ENCODE results near the gene ZBED6.

Gene ZBED6

DNA sequence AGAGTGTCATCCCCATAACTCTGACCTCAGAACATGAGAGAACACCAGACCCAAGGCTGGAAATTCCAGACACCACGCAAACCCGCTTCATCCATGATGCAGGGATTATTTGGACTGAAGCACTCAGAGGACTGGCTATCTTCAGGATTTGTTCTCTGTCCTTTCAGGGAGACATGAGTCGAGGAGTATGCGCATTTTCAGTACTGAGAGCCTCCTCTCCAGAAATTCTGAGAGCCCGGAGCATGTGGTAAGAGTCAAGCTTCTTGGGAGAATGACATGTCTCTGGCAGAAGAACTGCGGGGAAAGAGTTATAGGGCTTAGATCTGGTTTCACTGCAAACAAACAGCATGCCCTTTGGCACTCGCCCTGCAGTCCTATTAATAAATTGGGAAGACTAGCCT is 23.5 kb upstream of the ZBED6 start:
- no peak for DNase-seq (ENCODE audit: low read depth)
- no peak overlapping the region for H3K4me3 ChIP-seq (ENCODE audit: low read length)
- TF ChIP-seq, protein P1, sequence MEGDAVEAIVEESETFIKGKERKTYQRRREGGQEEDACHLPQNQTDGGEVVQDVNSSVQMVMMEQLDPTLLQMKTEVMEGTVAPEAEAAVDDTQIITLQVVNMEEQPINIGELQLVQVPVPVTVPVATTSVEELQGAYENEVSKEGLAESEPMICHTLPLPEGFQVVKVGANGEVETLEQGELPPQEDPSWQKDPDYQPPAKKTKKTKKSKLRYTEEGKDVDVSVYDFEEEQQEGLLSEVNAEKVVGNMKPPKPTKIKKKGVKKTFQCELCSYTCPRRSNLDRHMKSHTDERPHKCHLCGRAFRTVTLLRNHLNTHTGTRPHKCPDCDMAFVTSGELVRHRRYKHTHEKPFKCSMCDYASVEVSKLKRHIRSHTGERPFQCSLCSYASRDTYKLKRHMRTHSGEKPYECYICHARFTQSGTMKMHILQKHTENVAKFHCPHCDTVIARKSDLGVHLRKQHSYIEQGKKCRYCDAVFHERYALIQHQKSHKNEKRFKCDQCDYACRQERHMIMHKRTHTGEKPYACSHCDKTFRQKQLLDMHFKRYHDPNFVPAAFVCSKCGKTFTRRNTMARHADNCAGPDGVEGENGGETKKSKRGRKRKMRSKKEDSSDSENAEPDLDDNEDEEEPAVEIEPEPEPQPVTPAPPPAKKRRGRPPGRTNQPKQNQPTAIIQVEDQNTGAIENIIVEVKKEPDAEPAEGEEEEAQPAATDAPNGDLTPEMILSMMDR (conservative IDR thresholded peaks at IDR 0.05; ENCODE audit: low read depth, low read length): no peak

DNA sequence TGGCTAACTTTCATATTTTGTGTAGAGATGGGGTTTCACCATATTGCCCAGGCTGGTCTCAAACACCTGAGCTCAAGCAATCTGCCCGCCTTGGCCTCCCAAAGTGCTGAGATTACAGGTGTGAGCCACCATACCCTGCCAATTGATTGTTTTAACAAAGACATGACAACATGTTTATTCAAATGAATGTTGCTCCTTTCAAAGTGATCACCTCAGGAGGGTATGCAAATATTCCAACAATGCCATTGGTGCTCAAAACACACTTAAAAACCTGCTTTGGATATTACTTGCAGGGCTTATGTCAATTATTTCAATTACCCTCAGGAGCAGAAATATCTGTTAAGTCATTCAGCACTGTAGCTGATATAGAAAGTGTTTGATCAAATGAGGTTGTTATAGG is 22.6 kb upstream of the ZBED6 start:
- TF ChIP-seq, protein P1 (conservative IDR thresholded peaks at IDR 0.05; ENCODE audit: low read depth, low read length): no peak
- no peak for DNase-seq (ENCODE audit: low read depth)
- no peak overlapping the region for H3K4me3 ChIP-seq (ENCODE audit: low read length)

DNA sequence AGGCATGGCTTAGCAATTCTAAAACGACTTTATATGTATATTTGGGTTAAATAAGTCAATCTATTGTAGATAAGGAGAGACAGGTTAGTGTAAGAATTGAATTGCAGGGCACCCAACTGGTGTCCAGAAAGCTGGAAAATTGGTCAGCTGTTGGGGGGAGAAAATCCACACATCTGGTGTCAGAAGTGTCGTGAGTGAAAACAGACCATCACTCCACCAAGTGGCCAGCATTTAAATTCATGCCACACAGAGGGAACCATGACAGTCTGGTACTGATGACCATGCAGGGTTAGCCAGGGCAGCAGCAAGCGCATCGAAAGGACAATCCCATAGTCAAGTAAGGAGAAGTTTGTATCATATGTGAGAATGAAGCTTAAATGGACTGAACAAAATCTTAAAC is 18.8 kb upstream of the ZBED6 start:
- DNase-seq (ENCODE audit: low read depth): no peak
- H3K4me3 ChIP-seq (ENCODE audit: low read length): no peak overlapping the region
- TF ChIP-seq, protein P1 (conservative IDR thresholded peaks at IDR 0.05; ENCODE audit: low read depth, low read length): no peak

DNA sequence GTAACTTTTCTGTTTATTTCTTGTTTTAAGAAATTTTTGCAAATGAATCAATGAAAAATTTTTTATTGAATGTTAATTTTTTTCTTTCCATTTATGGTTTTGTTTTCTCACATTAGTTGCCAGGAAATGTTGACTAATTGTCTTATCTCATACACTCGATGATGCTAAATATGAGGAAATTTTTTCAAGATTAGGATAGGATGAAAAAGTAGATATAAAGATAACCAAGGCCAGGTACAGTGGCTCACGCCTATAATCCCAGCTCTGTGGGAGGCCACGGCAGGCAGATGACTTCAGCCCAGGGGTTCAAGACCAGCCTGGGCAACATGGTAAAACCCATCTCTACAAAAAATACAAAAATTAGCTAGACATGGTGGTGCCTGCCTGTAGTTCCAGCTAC is 17.8 kb upstream of the ZBED6 start:
- TF ChIP-seq, protein P1 (conservative IDR thresholded peaks at IDR 0.05; ENCODE audit: low read depth, low read length): no peak
- no peak for DNase-seq (ENCODE audit: low read depth)
- H3K4me3 ChIP-seq (ENCODE audit: low read length): no peak overlapping the region

DNA sequence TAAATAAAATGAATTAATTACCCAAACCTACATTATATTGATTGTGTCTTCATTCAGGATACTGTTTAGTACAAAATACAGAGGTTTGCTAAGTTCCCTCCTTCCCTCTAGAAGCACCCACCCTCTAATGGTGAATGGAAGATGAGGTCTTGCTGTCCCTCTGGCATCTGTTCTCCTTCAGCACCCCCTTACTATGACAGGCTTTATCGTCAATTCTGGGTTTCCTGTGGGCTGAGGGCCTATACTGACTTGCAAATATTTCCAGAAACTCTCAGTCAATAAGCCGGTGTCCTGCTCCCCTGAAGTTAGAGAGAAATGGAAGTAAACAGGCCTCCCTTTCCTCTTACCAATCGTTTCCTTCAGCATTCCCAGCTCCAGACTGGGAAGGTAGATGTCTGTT is 17.3 kb upstream of the ZBED6 start:
- TF ChIP-seq, protein P1 (conservative IDR thresholded peaks at IDR 0.05; ENCODE audit: low read depth, low read length): no peak
- no peak for DNase-seq (ENCODE audit: low read depth)
- H3K4me3 ChIP-seq (ENCODE audit: low read length): no peak overlapping the region

DNA sequence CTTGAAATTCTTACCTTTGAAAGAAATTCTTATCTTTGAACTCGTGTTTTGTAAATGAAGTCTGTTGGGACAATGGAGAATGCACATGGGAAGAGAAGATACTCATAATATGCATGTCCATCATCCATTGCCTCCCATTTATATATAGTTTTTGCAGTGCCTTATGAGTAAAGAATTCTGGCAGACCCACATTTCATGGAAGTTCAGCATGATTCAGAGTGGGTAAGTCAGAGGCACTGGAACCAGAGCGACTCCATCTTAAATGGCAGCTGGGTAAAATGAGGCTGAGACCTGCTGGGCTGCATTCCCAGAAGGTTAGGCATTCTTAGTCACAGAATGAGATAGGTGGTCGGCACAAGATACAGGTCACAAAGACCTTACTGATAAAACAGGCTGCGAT is 16.6 kb upstream of the ZBED6 start:
- no peak overlapping the region for H3K4me3 ChIP-seq (ENCODE audit: low read length)
- no peak for DNase-seq (ENCODE audit: low read depth)
- TF ChIP-seq, protein P1 (conservative IDR thresholded peaks at IDR 0.05; ENCODE audit: low read depth, low read length): no peak

DNA sequence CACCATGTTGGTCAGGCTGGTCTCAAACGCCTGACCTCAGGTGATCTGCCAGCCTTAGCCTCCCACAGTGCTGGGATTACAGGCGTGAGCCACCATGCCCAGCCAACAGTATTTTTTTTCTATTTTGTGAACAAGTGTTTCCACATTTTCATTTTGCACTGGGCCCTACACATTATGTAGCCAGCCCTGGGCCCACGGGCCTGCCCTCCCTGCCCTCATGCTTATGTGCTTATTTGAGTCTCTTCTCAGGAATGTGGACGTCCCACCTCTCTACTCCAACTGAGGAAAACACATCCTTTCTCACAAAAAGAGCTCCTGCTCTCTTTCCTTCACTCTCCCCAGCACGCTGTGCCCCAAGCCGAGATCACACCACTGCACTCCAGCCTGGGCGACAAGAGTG is 13.5 kb upstream of the ZBED6 start:
- TF ChIP-seq, protein P1 (conservative IDR thresholded peaks at IDR 0.05; ENCODE audit: low read depth, low read length): no peak
- no peak overlapping the region for H3K4me3 ChIP-seq (ENCODE audit: low read length)
- DNase-seq (ENCODE audit: low read depth): no peak
